Measurements from ENCODE around the gene F5.

Gene F5

DNA sequence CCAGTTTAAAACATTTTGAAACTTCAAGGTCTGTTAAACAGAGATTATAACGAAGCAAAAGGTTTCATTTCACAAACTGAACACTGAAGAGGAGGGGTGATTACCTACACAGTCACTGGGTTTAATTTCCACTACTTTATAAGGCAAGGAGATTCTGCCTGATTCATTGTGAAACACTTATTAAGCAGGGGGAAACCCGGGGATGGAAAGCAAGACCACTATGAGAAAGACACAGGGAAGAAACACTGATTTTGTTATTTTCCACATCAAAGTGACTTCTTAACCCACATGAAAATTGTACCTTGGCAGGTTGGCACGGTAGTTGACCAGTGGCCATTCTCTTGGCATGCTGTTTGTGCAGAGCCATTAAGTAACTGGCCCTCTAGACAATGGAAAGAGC lies 8.1 kb upstream of the F5 start:
- no peaks in the 10 kb centered on the region for H3K36me3 Mint-ChIP-seq (ENCODE audit: low read depth)
- DNase-seq, result no peak
- TF ChIP-seq, protein P1, sequence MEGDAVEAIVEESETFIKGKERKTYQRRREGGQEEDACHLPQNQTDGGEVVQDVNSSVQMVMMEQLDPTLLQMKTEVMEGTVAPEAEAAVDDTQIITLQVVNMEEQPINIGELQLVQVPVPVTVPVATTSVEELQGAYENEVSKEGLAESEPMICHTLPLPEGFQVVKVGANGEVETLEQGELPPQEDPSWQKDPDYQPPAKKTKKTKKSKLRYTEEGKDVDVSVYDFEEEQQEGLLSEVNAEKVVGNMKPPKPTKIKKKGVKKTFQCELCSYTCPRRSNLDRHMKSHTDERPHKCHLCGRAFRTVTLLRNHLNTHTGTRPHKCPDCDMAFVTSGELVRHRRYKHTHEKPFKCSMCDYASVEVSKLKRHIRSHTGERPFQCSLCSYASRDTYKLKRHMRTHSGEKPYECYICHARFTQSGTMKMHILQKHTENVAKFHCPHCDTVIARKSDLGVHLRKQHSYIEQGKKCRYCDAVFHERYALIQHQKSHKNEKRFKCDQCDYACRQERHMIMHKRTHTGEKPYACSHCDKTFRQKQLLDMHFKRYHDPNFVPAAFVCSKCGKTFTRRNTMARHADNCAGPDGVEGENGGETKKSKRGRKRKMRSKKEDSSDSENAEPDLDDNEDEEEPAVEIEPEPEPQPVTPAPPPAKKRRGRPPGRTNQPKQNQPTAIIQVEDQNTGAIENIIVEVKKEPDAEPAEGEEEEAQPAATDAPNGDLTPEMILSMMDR (IDR thresholded peaks at IDR 0.05), result no peak
- no peaks in the 10 kb centered on the region for H3K4me1 Mint-ChIP-seq
- H3K9me3 Mint-ChIP-seq, result no peaks in the 10 kb centered on the region
- peaks cover 47% of the 10 kb centered on the region for H3K27me3 Mint-ChIP-seq (ENCODE audit: low read depth, poor library complexity)
- no peak overlapping the region for H3K4me3 Mint-ChIP-seq
- no peak overlapping the region for H3K27ac Mint-ChIP-seq

DNA sequence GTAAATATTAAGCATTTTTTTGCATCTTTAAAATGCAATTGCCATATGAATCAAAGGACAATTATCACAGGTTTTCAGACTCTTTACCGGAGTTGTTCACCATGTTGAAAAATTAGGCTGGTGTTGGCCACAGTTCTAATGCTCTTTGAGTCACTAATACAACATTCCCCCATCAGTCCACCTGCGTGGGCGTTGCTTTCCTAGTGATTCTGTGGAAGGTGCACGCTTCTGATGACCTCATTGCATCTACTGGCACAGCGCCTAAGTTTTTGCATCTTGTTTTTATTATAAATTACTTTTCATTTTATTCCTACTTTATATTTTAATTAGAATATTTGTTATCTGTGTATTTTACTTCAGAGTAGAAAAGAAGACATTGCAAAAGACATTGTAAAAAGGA lies 4.7 kb upstream of the F5 start:
- Mint-ChIP-seq H3K27ac (no peak overlapping the region), H3K4me1 (peaks cover 5% of the 10 kb centered on the region), H3K9me3 (no peaks in the 10 kb centered on the region), H3K36me3 (ENCODE audit: low read depth) (no peaks in the 10 kb centered on the region), H3K4me3 (no peak overlapping the region), H3K27me3 (ENCODE audit: low read depth, poor library complexity) (peaks cover 55% of the 10 kb centered on the region)
- TF ChIP-seq, protein P1 (IDR thresholded peaks at IDR 0.05), result no peak
- DNase-seq, result no peak

DNA sequence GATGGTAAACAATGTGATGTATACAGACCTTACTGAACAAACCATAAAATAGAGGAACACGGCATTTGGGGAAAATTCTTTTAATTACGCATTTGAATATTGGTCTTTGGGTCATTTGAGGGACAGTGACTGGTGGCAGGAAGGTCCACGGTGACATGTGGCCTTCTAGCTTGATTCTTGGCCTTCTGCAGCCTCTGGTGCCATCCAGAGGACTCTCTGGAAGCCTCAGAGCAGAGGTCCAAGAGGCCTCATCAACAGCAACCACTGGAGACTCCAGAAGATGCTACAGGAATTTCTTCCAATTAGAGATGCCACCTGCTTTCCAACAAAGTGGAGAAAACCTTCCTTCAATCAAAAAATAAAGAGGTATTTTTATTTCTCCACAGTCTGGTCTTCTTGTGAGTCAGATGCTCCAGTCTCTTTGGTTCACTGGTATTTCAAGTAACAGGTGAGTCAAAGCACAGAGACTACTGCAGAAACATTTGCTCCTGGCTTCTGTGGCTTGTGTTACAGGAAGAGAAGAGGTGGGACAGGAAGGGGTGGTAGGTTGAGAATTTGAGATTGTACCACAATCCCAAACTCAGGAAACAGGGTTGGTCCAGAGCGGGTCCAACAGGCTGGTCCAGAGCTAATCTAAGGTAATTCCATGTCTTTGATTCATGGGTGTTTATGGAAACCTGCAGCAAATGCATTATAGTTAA lies 2.7 kb upstream of the F5 start:
- TF ChIP-seq, protein P1 (IDR thresholded peaks at IDR 0.05), result no peak
- Mint-ChIP-seq H3K36me3 (ENCODE audit: low read depth) (no peaks in the 10 kb centered on the region), H3K27me3 (ENCODE audit: low read depth, poor library complexity) (peaks cover 68% of the 10 kb centered on the region), H3K9me3 (no peaks in the 10 kb centered on the region), H3K4me1 (peaks cover 5% of the 10 kb centered on the region), H3K27ac (no peak overlapping the region), H3K4me3 (no peak overlapping the region)
- DNase-seq, result no peak

DNA sequence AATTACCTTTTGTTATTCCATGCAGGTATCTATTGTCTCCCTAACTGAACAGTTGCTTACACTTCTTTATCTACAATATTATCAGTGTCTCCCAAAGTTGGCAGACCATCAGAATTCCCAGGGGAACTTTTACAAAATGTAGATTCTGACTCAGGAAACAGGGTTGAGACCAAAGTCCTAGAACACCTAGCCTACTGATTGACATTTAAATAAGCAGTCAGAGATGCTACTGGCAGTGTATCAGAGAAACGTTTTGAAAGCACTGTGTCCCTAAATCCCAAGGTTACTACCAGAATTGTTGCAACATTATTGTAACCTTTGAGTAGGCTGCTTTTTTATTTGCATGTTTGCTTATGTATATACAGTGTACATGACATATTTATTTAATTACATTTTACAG lies 1.8 kb upstream of the F5 start:
- no peaks in the 10 kb centered on the region for H3K9me3 Mint-ChIP-seq
- peaks cover 69% of the 10 kb centered on the region for H3K27me3 Mint-ChIP-seq (ENCODE audit: low read depth, poor library complexity)
- H3K4me3 Mint-ChIP-seq, result no peak overlapping the region
- no peak for DNase-seq
- H3K27ac Mint-ChIP-seq, result no peak overlapping the region
- H3K4me1 Mint-ChIP-seq, result peaks cover 5% of the 10 kb centered on the region
- H3K36me3 Mint-ChIP-seq (ENCODE audit: low read depth), result no peaks in the 10 kb centered on the region
- TF ChIP-seq, protein P1 (IDR thresholded peaks at IDR 0.05), result no peak

DNA sequence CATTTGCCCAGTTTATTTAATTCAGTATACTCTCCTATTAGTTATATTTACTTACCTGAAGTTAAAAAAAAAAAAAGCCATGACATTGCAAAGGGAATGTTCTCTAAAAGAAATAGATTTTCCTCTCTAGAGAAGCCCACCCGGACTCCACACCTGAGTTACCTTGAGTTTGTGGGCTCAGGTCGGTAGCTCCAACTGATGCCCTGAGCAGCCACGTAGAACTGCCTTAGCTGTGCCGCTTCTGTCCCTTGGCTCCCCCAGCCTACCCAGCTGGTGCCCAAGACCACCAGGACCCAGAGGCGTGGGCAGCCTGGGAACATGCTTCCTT lies 250 bp downstream of the F5 start:
- DNase-seq, result no peak
- no peaks in the 10 kb centered on the region for H3K36me3 Mint-ChIP-seq (ENCODE audit: low read depth)
- peaks cover 57% of the 10 kb centered on the region for H3K27me3 Mint-ChIP-seq (ENCODE audit: low read depth, poor library complexity)
- H3K4me3 Mint-ChIP-seq, result no peak overlapping the region
- H3K9me3 Mint-ChIP-seq, result no peaks in the 10 kb centered on the region
- H3K27ac Mint-ChIP-seq, result no peak overlapping the region
- peaks cover 5% of the 10 kb centered on the region for H3K4me1 Mint-ChIP-seq
- TF ChIP-seq, protein P1 (IDR thresholded peaks at IDR 0.05), result no peak

DNA sequence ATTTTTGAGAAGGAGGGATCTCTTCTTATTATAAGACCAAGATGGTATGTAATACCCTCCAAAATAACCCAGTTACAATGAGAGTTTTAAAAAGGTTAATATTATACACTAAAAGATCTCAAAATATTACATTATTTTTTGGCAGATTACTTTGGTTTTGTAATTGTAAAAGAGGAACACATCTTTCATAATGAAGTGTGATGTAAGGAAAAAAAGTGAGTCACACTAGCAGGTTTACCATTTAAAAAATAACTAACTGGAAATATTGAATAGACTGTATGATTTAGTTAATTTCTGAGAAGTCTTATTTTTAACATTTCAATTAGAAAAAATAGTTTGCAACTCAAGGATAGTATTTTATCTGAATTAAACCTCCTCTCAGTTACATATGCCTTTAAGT lies 1.1 kb downstream of the F5 start:
- Mint-ChIP-seq H3K9me3 (no peaks in the 10 kb centered on the region), H3K4me1 (peaks cover 5% of the 10 kb centered on the region), H3K4me3 (no peak overlapping the region), H3K27ac (no peak overlapping the region), H3K36me3 (ENCODE audit: low read depth) (no peaks in the 10 kb centered on the region), H3K27me3 (ENCODE audit: low read depth, poor library complexity) (peaks cover 57% of the 10 kb centered on the region)
- no peak for DNase-seq
- TF ChIP-seq, protein P1 (IDR thresholded peaks at IDR 0.05), result no peak

Data from nephron progenitor cell (in vitro differentiated cells).